ENCODE data around the gene BNIP3. TPM values are rescaled to one million over a fixed set of nuclear protein-coding genes. Genes with fewer than 3 reads are reported as not detected.

The BNIP3 gene
- total RNA-seq, 2 donors from 2014 or later = 6.9 to 51.7 TPM

- no peak for DNase-seq
- Histone ChIP-seq H3K36me3 (no peaks in the 10 kb centered on the region), H3K27me3 (no peaks in the 10 kb centered on the region), H3K9ac (ENCODE audit: low read depth in 2 of 2, low read length in 2 of 2) (no peak overlapping the region), H3K4me3 (no peak overlapping the region), H3K27ac (no peak overlapping the region), H3K4me1 (peaks cover 4% of the 10 kb centered on the region), H3K9me3 (no peaks in the 10 kb centered on the region)
- intact Hi-C loops (cut with DNase I) = no loop called here
- no peak for TF ChIP-seq CTCF (IDR thresholded peaks at IDR 0.05)
Observed at GRCh38 chr10:131930150-131930549, 51.6 kb downstream of the BNIP3 start.

GRCh38 chr10:131929122-131929845 is 52.4 kb downstream of the BNIP3 start:
- Histone ChIP-seq H3K27ac (no peak overlapping the region), H3K4me3 (no peak overlapping the region), H3K27me3 (no peaks in the 10 kb centered on the region), H3K36me3 (no peaks in the 10 kb centered on the region), H3K9ac (ENCODE audit: low read depth in 2 of 2, low read length in 2 of 2) (no peak overlapping the region), H3K9me3 (no peaks in the 10 kb centered on the region), H3K4me1 (peaks cover 4% of the 10 kb centered on the region)
- no peak for TF ChIP-seq CTCF (IDR thresholded peaks at IDR 0.05)
- intact Hi-C loops (cut with DNase I) = no loop called here
- no peak for DNase-seq

- Histone ChIP-seq H3K4me1 (peaks cover 3% of the 10 kb centered on the region), H3K27me3 (no peaks in the 10 kb centered on the region), H3K9me3 (no peaks in the 10 kb centered on the region), H3K27ac (no peak overlapping the region), H3K36me3 (no peaks in the 10 kb centered on the region), H3K4me3 (no peak overlapping the region), H3K9ac (ENCODE audit: low read depth in 2 of 2, low read length in 2 of 2) (no peak overlapping the region)
- no peak for DNase-seq
- intact Hi-C loops (cut with DNase I) = no loop called here
- no peak for TF ChIP-seq CTCF (IDR thresholded peaks at IDR 0.05)
Observed at GRCh38 chr10:131928248-131929095, 53.3 kb downstream of the BNIP3 start.

- no peaks in the 10 kb centered on the region for H3K9me3 ChIP-seq
- H3K27ac ChIP-seq = no peak overlapping the region
- H3K27me3 ChIP-seq = no peaks in the 10 kb centered on the region
- no peak for TF ChIP-seq CTCF (IDR thresholded peaks at IDR 0.05)
- no peak overlapping the region for H3K4me3 ChIP-seq
- DNase-seq = no peak
- H3K36me3 ChIP-seq = no peaks in the 10 kb centered on the region
- no peaks in the 10 kb centered on the region for H3K4me1 ChIP-seq
- intact Hi-C loops (cut with DNase I) = no loop called here
- no peak overlapping the region for H3K9ac ChIP-seq (ENCODE audit: low read depth in 2 of 2, low read length in 2 of 2)
Observed at GRCh38 chr10:131926743-131927595, 54.8 kb downstream of the BNIP3 start.

GRCh38 chr10:131926253-131926652 is 55.5 kb downstream of the BNIP3 start:
- no peak overlapping the region for H3K9ac ChIP-seq (ENCODE audit: low read depth in 2 of 2, low read length in 2 of 2)
- intact Hi-C loops (cut with DNase I) = no loop called here
- H3K9me3 ChIP-seq = no peaks in the 10 kb centered on the region
- DNase-seq = no peak
- no peak overlapping the region for H3K27ac ChIP-seq
- H3K4me3 ChIP-seq = no peak overlapping the region
- H3K36me3 ChIP-seq = no peaks in the 10 kb centered on the region
- no peaks in the 10 kb centered on the region for H3K4me1 ChIP-seq
- TF ChIP-seq CTCF (IDR thresholded peaks at IDR 0.05) = no peak
- no peaks in the 10 kb centered on the region for H3K27me3 ChIP-seq

Data from colonic mucosa (tissue), 4 donors.